HG03469 (cell line): Measurements from ENCODE around the gene EML4.

Experiments
- ATAC-seq: cut with Tn5 transposase; IDR thresholded peaks from one replicate; pipeline ENCODE4 v1.9.1; 2021; ENCODE audit warnings: mild to moderate bottlenecking, moderate library complexity, moderate number of reproducible peaks; ENCODE audit not compliant: unreplicated experiment

Gene EML4

DNA sequence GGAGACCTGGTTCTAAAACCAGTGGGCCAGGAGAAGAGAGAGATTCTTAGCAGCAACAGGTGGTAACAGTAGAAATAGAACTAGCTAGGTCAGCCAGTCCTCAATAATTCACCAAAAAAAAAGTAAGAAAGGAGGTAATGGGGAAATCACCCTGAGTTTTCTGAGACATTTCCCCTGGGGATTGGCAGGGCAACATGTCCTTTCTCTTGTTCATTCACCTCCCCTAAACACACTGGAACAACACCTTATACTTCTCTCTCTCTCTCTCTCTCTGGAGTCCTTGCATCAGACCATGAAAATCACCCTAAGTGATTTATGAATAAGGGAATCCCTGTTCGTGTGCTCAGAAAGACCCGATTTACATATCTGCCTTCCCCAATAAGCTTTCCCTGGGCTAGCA, 127.1 kb downstream of the EML4 start:
- peak; percentile 42 for ATAC-seq

DNA sequence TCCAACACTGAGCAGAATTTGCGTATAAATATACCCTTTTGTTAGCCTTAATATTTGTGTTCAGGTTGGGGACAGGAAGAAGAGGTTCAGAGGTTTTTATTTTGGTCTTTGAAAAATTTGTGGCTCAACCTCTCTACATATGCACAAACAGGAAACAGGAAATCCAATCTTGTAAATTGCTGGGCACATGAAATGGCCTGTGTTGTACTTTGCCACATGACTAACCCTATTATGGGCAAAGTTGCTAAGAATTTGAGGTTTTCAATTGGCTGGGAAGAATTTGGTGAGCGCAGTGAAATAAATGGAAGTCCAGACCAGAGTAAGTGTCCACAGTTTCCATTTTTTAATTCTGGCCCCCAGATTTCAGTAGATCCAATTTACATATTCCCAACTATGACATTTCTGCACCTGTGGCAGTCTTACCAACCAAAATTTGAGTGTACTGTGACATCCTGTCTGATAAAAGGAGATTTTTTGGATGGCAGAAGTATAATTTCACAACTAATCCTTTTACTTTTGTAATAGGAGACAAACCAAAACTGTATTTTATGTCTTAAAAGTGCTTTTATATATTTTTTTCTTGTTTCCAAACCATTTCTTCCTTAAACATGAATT, 128.3 kb downstream of the EML4 start:
- ATAC-seq: no peak

DNA sequence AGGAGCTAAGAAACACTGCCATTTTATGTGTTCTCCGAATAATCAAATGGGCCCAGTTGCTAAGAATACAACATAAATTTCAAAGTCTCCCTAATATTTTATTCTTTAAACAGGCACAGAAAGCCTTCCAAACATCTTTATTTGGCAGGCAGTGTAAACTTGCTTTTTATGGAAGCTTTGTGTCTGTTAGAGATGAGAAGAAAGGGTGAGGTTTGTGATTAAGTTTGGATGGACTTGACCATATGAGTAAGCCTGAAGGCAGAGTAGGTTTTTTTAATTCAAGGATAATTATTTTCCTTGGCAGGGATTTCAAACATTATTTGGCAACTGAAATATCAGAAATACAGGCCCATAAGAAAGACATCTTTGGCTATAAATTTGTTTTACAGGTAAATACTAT, 129.0 kb downstream of the EML4 start:
- ATAC-seq: no peak

DNA sequence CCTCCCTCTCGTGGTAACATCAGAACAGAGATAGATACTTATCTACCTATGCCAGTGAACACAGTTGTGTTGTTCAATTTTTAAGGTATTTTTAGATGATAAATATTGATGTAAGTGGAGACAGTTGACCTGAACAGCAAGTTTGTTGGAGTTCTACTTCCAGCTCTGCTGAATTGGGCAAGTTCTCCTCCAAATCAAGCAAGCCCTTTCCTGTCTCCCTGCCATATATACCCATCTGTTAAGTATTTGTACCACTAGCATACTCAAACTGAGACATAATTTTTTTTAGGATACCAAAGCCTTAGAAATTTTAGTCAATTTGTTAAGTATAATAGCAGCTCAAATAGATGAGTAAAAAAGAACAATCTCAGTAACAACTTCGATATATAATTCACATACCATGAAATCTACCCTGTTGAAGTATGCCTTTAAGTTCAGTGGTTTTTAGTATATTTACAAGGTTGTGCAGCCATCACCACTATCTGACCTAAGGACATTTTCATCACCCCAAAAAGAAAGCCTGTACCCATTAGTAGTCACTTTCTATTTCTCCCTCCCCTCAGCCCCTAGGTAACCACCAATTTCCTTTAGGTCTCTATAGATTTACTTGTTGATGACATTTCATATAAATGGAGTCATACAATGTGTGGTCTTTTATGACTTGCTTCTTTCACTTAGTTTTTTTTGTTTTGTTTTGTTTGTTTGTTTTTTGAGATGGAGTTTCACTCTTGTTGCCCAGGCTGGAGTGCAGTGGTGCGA, 130.0 kb downstream of the EML4 start:
- no peak for ATAC-seq

DNA sequence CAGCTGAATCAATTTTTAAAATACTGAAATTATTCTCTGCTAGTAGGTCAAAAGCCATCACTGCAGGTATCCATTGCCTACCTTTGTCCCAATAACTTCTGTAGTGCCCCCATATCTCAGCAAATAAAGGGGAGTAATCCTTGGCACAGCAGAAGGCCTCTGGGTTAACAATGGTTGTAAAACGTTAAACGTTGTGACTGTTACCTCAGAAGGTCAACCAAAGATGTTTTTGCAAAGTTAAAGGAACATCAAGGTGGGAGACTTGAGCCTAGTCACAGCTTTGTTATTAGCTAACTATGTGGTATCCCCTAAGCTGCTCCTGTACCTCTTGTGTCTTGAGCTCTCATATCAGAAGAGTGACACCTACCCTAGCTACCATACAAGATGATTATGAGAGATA, 131.4 kb downstream of the EML4 start:
- no peak for ATAC-seq

DNA sequence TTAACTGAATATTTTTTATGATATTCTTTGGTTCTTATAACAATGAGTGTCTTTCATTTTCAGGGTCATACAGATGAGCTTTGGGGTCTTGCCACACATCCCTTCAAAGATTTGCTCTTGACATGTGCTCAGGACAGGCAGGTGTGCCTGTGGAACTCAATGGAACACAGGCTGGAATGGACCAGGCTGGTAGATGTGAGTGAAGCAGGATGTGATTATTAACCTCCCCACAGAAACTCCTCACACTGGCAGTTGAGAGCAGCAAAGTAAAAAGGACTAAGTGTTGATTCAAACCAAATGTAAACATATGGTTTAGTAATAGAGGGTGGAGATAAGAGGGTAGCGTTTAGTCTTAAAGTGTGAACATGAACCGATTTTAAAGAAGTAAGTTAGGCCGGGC, 134.1 kb downstream of the EML4 start:
- ATAC-seq: no peak

DNA sequence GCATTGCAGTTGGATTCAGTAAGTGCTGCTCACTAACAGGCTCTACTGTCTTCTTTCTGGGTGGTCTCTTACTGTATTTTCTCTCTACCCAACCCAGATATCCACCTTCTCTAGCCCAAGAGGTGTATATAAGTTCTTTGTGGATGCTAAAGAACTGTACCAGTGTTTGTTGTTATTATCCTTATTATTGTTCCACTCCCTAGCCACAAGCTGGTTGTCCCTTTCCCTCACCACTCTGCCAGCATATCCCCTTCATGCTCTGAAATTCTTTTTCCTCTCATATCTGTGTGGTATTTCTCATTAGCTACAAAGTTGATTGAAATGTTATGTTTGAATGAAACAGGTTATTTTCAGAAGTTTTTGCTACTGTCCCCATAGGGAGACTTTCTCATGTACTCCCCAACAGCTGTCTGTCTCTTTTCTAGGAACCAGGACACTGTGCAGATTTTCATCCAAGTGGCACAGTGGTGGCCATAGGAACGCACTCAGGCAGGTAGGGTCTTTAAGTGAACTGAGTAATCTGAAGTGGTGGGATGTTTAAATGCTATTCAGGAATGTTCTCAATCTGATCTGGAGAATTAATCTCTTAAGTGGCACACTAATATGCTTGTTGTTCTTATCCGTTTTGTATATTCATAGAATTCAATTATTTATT, 135.0 kb downstream of the EML4 start:
- no peak for ATAC-seq

DNA sequence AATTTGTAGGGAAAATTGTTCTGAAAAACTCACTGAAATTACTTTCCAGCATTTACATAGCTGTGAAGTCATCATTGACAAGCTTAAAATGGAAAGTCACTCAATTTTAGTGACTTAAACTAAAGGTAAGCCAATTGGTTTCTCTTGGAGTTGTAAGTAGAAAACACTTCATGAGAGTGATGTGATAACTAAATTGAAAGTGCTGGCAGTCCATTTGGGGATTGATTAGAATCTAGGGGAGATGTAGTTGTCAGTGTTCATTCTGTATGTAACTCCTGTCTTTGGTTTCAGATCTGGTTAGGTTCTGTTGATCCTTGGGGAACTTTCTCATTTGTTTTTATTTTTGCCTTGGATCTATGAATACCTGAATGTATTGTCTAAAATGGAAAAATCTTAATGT, 138.0 kb downstream of the EML4 start:
- no peak for ATAC-seq

DNA sequence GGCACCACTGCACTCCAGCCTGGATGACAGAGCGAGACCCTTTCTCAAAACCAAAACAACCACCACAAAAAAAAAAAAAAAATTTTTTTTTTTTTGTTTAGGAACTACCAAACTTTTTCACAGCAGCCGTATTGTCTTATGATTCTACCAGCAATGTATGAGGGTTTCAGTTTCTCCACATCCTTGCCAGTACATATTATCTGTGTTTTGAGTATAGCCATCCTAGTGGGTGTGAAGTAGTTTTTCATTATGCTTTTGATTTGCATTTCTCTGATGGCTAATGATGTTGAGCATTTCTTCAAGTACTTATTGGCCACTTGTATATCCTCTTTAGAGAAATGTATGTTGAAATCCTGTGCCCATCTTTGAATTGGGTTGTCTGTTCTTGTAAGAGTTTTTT, 140.2 kb downstream of the EML4 start:
- ATAC-seq: no peak

DNA sequence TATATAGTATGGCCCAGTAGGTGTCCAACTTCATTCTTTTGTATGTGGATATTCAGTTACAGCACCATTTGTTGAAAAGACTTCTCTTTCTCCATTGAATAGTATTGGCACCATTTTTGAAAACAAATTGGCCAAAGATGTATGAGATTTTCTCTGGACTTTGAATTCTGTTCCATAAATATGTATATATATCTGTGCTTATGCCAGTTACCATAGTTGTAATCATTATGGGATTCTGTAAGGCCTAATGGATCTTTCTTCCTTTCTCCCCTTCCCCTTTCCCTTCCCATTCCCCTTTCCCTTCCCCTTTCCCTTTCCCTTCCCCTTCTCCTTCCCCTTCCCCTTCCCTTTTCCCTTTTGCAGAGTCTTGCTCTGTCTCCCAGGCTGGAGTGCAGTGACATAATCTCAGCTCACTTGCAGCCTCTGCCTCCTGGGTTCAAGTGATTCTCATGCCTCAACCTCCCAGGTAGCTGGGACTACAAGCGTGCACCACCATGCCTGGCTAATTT, 140.9 kb downstream of the EML4 start:
- no peak for ATAC-seq

DNA sequence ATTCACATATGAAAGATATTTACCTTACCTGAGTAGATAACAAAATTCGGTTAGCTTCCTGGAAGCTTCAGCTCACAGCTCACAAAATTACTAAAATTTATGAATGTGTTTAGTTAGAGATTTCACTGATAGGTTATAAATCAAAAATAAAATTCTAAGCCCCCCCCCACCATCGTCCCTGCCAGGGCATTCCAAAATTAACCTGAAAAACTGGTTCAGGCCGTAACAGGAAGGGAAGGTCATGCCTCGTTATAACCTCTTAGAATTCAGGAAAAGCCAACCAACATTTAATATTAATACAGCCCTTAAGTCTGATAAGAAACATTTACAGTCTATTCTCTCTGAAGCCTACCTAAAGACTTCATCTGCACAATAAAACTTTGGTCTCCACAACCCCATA, 143.0 kb downstream of the EML4 start:
- no peak for ATAC-seq

DNA sequence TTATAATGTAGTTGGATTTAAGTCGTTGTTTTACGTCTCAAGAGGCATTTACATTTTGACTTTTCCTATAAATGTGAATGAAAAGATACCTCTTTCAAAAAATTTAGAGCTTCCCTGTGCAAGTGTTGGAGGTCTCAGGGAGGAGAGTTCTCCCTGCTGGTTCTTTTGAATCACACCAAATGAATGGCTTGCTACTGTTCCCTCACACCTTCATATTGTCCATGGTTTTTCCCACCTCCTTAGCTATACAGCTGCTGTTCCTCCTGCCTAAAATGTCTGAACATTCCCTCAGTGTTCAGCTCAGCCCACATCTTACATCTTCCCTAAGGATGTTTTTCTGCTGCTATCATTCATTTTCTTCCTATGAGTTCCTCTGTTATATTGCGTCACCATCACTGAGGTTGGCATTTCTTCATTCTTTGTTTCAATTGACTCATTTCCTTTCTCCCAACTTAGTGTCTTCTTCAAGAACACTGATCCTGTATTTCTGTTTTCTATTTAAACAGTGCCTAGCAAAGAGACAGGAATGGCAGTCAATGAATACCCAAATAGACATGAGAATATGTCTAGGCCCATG, 145.8 kb downstream of the EML4 start:
- ATAC-seq: no peak

DNA sequence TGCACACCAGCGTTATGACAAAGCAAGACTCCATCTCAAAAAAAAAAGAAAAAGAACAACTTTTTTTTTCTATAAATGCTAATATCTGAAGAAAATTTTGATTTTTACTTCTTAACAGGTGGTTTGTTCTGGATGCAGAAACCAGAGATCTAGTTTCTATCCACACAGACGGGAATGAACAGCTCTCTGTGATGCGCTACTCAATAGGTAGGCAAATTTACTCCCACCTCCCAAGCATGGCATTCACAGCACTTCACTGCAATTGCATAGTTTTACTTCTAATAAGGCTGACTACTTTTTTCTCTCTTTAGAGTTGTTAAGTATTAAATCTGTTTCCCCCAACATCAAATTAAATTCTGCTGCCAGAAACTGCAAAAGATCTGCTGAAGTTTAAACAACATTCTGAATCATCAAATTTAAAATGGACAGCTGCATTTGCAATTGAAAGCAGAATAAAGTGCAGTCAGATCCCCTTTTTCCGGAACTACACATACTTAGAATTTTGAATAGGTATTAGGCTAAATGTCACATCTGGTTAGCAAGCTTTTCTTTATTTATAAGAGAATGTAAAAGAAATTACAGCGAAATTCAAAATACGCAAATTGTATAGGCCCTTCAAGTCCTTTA, 146.8 kb downstream of the EML4 start:
- no peak for ATAC-seq

DNA sequence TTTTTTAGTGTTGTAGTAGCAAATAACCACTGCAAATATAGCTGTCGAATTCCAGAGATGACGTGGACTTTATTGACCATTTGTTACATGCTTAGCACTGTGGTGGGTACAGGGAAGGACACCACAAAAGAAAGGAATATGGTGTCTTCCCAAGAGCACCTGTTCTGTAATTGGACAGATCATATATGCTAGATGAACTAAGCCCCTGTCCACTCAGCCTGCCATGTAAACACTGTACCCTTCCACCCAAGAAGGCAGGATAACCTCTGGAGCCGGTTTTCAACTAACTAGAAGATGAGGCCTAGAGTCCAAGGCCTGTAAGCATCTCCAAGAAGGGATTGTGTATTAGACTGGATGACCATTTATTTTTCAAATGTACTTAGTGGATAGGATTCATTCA, 147.8 kb downstream of the EML4 start:
- ATAC-seq: no peak

DNA sequence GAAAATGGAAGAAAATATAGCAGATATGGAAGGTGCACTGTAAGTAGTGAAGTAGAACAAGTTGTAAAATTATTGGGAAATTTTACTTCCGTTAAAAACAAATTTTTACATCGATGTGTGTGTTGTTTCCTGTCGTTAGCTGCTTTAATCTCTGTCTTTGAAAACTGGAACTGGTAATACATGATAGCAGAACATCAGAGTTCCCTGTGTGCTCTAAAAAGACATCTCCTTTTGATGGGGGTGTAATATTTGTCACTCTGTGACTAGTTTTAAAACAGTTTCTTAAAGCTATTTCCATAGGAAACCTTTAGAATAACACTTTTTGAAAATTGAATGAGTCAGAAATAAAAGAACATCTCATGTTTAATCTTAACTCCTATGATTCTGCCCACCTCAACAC, 148.3 kb downstream of the EML4 start:
- ATAC-seq: no peak

DNA sequence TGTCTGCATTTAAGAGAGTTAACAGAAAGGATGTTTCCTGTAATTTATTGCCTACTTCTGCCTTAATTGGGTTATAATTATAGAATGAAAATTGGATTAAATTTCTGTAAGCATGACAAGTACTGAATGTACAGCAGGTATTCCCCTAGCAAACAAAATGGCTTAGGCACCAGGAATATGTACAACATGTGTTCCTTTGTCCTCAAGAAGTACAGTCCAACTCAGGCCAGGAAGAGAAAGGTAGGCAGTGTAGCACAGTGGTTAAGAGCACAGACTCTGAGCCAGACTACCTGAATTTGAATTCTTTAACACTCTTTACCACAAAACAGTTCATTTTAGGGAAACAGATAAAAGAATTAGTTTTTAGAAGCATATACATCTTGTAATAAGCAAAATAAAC, 148.8 kb downstream of the EML4 start:
- ATAC-seq: no peak

DNA sequence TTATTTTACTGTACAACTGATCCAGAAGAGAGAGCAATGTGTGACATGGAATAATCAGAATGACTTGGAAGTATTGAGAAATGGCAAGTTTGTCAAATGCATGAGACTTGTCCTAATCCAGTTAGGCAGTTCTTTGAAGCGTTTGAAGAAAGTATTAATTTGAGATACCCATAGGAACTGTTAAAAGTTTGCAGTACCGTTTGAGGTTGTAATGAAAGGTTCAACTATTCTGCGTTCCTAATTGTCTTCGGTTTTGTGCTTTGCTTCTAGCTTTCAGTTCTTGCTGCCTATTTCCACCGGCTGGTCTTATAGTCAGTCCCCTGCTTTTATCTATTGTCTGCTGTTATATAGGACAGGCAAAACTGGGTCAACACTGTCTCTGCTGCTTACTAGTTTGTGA, 150.1 kb downstream of the EML4 start:
- no peak for ATAC-seq

DNA sequence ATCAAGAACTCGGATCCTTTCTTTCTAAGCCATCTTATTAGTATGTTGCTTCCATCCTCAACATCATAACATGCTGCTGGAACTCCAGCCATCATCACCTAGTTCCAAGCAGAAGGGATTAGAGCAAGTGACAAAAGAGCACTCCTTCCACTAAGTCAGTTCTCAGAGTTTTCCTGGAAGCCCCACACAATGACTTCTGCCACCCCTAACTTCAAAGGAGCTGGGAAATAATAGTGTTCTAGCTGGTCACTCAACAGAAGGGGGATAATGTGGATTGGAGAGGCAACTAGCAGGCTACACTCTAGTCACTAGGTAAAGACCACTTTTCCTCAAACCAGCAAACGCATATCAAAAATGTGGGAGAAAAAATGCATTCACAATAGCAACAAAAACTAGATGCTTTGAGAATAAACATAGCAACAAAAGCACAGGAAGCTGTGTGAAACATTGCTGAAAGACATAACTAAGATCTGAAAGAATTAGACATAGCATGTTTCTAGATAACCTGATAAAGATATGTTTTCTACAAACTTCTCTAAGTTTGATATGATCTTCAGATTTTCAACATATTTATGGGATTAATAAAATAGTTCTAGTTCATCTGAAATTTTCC, 152.4 kb downstream of the EML4 start:
- no peak for ATAC-seq

DNA sequence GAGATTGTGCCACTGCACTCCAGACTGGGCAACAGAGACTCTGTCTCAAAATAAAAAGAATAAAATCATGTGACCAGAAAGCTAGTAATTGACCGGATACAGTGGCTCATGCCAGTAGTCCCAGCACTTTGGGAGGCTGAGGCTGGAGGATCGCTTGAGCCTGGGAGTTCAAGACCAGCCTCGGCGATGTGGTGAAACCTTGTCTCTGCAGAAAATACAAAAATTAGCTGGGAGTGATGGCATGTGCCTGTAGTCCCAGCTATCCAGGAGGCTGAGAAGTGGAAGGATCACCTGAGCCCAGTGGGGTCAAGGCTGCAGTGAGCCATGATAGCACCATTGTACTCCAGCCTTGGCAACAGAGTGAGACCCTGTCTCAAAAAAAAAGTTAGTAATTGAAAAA, 155.1 kb downstream of the EML4 start:
- no peak for ATAC-seq

DNA sequence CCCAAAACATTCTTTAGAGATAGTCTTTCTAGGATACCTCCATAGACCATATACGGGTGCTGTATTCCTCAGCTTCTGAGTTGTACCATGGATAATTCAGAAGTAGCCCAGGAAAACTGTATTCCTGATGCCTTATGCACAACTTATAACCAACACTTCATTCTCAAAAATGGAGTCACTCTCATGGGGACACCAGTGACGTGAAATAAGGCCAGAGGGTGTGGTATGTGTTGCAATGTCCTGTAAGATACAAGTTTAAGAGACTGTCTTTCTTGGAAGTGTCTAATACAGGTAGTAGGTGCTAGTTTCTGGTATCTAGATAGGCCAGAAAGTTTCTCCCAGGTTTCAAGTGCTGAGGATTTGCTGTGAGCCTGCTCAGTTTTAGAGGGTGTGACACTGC, 155.8 kb downstream of the EML4 start:
- ATAC-seq: no peak

DNA sequence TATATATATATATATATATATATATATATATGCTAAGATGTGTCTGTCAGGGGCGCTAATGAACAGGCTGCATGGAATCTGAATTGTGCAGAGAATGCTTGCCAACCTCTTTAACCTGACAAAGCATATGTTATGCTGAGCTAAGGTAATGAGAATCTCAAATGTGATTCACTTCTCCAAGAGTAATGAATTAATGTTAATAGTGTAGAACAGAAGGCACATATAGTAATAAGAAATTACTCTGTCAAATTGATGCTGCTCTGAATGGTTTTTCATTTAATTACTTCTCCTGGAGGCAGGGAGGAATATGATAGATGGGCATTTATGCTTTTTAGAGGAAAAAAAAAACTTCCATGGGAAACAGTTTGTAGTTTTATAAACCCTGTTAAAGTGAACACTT, 156.5 kb downstream of the EML4 start:
- no peak for ATAC-seq
